OCI-LY3 (cell line): ENCODE data around the gene MYT1.

Experiments used
- H2AFZ ChIP-seq: fragments of 200-600, 300-600 bp; shearing (Covaris generic); 2 replicates; pipeline ENCODE4 v1.6.0; 2014; ENCODE audit warnings: antibody characterized with exemption, low read depth, low read length
- H3K27ac ChIP-seq: fragments of 200-600, 300-600 bp; sonication (generic); 2 replicates; pipeline ENCODE4 v1.5.1; 2014; ENCODE audit warnings: mild to moderate bottlenecking, low read length, moderate library complexity, mixed read lengths
- H3K27me3 ChIP-seq: fragments of 200-600, 300-600 bp; sonication (generic); 2 replicates; pipeline ENCODE4 v1.6.1; 2014; ENCODE audit warnings: low read depth, low read length, mixed read lengths
- H3K36me3 ChIP-seq: fragments of 200-600, 300-600 bp; sonication (generic); replicated peaks from 2 replicates; pipeline ENCODE3; 2014; ENCODE audit warnings: low read depth, low read length, mixed read lengths
- H3K4me1 ChIP-seq: fragments of 300-600, 200-600 bp; sonication (generic); 2 replicates; pipeline ENCODE4 v1.6.1; 2014; ENCODE audit warnings: low read length, mixed read lengths
- H3K4me2 ChIP-seq: fragments of 200-600, 300-600 bp; sonication (generic); 2 replicates; pipeline ENCODE4 v1.6.1; 2014; ENCODE audit warnings: low read length, mixed read lengths
- H3K4me3 ChIP-seq: fragments of 300-600, 200-600 bp; sonication (generic); 2 replicates; pipeline ENCODE4 v1.5.1; 2014; ENCODE audit warnings: antibody characterized with exemption, mild to moderate bottlenecking, low read length, moderate library complexity
- H3K79me2 ChIP-seq: fragments of 300-600, 200-600 bp; shearing (Covaris generic); 2 replicates; pipeline ENCODE4 v1.6.1; 2014; ENCODE audit warnings: mild to moderate bottlenecking, low read length, mixed read lengths
- H3K9ac ChIP-seq: fragments of 300-600, 200-600 bp; shearing (Covaris generic); 2 replicates; pipeline ENCODE4 v1.6.0; 2014; ENCODE audit warnings: mild to moderate bottlenecking, low read length, moderate library complexity
- H3K9me3 ChIP-seq: fragments of 200-600, 300-600 bp; shearing (Covaris generic); 2 replicates; pipeline ENCODE4 v1.6.1; 2014; ENCODE audit warnings: low read length, mixed read lengths; ENCODE audit not compliant: insufficient read depth
- H4K20me1 ChIP-seq: fragments of 200-600, 300-600 bp; sonication (generic); 2 replicates; pipeline ENCODE4 v1.6.1; 2016; ENCODE audit warnings: low read length, mixed read lengths; ENCODE audit not compliant: insufficient read depth
- EZH2phosphoT487 ChIP-seq: fragments of 200-600 bp; shearing (Covaris generic); IDR thresholded peaks from 2 replicates; pipeline ENCODE4 v1.6.1; 2018; ENCODE audit warnings: antibody characterized with exemption, mixed run types, low read depth
- TF ChIP-seq, protein P1 (sequence below): fragments of 200-600, 300-600 bp; sonication (generic); IDR thresholded peaks from 2 replicates; pipeline ENCODE4 v1.5.1; 2014; ENCODE audit warnings: antibody characterized with exemption, low read length, low read depth

MYT1 gene

DNA sequence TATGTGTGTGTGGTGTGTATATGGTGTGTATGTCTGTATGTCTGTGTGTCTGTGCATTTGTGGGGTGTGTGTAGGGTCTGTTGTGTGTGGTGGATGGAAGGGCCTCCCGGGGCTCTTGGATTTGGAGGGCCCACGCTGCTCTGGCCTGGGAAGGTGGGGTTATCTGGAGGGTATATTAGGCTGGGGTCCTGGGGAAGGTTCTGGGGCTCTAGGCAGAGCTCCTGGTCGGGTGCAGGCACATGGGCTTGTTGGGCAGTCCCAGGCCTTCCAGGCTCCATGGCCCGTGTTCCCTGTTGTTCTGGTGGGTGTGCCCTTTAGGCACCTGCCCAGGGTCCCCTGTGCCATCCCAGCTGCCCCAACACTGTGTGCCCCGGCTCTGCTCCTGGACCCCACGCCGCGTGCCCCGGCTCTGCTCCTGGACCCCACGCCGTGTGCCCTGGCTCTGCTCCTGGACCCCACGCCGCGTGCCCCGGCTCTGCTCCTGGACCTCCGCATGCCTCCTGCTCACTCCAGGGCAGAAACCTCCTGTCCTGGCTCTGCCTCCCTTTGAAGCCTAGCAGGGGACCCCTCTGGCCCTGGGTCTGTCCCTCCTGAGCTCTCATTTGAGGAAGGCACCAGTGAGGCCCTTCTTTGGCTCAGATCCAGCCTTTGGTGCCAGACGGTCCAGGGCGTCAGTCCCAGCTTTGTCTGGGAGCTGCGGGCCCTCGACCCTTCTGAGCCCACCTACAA lies 10.2 kb upstream of the MYT1 start:
- Histone ChIP-seq H3K4me1 (no peaks in the 10 kb centered on the region), H3K9ac (no peak overlapping the region), H3K9me3 (no peaks in the 10 kb centered on the region), H4K20me1 (no peaks in the 10 kb centered on the region), H3K36me3 (no peaks in the 10 kb centered on the region), H3K79me2 (no peaks in the 10 kb centered on the region), H3K27me3 (no peaks in the 10 kb centered on the region), H3K4me2 (no peak overlapping the region), H2AFZ (no peak overlapping the region), H3K27ac (no peak overlapping the region), H3K4me3 (no peak overlapping the region)
- TF ChIP-seq, protein P1, sequence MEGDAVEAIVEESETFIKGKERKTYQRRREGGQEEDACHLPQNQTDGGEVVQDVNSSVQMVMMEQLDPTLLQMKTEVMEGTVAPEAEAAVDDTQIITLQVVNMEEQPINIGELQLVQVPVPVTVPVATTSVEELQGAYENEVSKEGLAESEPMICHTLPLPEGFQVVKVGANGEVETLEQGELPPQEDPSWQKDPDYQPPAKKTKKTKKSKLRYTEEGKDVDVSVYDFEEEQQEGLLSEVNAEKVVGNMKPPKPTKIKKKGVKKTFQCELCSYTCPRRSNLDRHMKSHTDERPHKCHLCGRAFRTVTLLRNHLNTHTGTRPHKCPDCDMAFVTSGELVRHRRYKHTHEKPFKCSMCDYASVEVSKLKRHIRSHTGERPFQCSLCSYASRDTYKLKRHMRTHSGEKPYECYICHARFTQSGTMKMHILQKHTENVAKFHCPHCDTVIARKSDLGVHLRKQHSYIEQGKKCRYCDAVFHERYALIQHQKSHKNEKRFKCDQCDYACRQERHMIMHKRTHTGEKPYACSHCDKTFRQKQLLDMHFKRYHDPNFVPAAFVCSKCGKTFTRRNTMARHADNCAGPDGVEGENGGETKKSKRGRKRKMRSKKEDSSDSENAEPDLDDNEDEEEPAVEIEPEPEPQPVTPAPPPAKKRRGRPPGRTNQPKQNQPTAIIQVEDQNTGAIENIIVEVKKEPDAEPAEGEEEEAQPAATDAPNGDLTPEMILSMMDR = no peak

GRCh38 chr20:64154590-64155257 lies 9.5 kb upstream of the MYT1 start:
- Histone ChIP-seq H3K4me2 (no peak overlapping the region), H3K9me3 (no peaks in the 10 kb centered on the region), H3K27ac (no peak overlapping the region), H3K4me3 (no peak overlapping the region), H3K36me3 (no peaks in the 10 kb centered on the region), H3K4me1 (no peaks in the 10 kb centered on the region), H3K9ac (no peak overlapping the region), H3K79me2 (no peaks in the 10 kb centered on the region), H3K27me3 (no peaks in the 10 kb centered on the region), H4K20me1 (no peaks in the 10 kb centered on the region), H2AFZ (no peak overlapping the region)
- TF ChIP-seq, protein P1 = no peak
- no peak for TF ChIP-seq EZH2phosphoT487

GRCh38 chr20:64155258-64156135 lies 8.8 kb upstream of the MYT1 start:
- no peaks in the 10 kb centered on the region for H3K36me3 ChIP-seq
- H3K27ac ChIP-seq = no peak overlapping the region
- H2AFZ ChIP-seq = no peak overlapping the region
- no peaks in the 10 kb centered on the region for H4K20me1 ChIP-seq
- H3K9ac ChIP-seq = no peak overlapping the region
- no peaks in the 10 kb centered on the region for H3K9me3 ChIP-seq
- TF ChIP-seq, protein P1 = no peak
- TF ChIP-seq EZH2phosphoT487 = no peak
- H3K4me3 ChIP-seq = no peak overlapping the region
- H3K79me2 ChIP-seq = no peaks in the 10 kb centered on the region
- no peaks in the 10 kb centered on the region for H3K27me3 ChIP-seq
- no peak overlapping the region for H3K4me2 ChIP-seq
- no peaks in the 10 kb centered on the region for H3K4me1 ChIP-seq
